ENCODE data around the gene KRTAP10-7. TPM values are rescaled to one million over a fixed set of nuclear protein-coding genes. Genes with fewer than 3 reads are reported as not detected.
A peak's percentile ranks its signal among the peaks of the same experiment; 100 is the strongest.

Gene KRTAP10-7
- total RNA-seq, 1 donor from 2014 or later = not detected

GRCh38 chr21:44594406-44594916 lies 5.9 kb upstream of the KRTAP10-7 start:
- Histone ChIP-seq H3K9ac (ENCODE audit: low read length) (no peak overlapping the region), H3K4me2 (ENCODE audit: low read length) (no peak overlapping the region), H3K4me3 (ENCODE audit: insufficient read depth, low read depth, low read length) (no peak overlapping the region), H3K27me3 (ENCODE audit: insufficient read depth, low read length) (no peaks in the 10 kb centered on the region), H4K20me1 (ENCODE audit: insufficient read depth, low read length) (no peaks in the 10 kb centered on the region), H3K9me3 (ENCODE audit: insufficient read depth, low read depth, low read length) (peaks cover 7% of the 10 kb centered on the region), H3K4me1 (ENCODE audit: insufficient read depth, low read length) (no peaks in the 10 kb centered on the region), H3K27ac (ENCODE audit: low read depth, low read length) (no peak overlapping the region), H3K79me2 (ENCODE audit: insufficient read depth, low read length) (no peaks in the 10 kb centered on the region), H3K36me3 (ENCODE audit: insufficient read depth, low read length) (no peaks in the 10 kb centered on the region), H2AFZ (ENCODE audit: low read depth, low read length) (no peak overlapping the region)
- no peak for TF ChIP-seq CTCF (IDR thresholded peaks at IDR 0.05; ENCODE audit: insufficient read depth, low read depth, low read length)
- no peak for TF ChIP-seq EZH2 (IDR thresholded peaks at IDR 0.05; ENCODE audit: insufficient read depth, low read length)
- no peak overlapping the region for H3K27ac Mint-ChIP-seq (ENCODE audit: unreplicated experiment)
- H3K4me3 Mint-ChIP-seq (ENCODE audit: unreplicated experiment) = no peak overlapping the region
- H3K36me3 Mint-ChIP-seq (ENCODE audit: low read depth, unreplicated experiment) = peaks cover 1% of the 10 kb centered on the region
- no peak for DNase-seq (ENCODE audit: low read depth)
- no peak for FAIRE-seq
- peaks cover 24% of the 10 kb centered on the region for H3K27me3 Mint-ChIP-seq (ENCODE audit: low read depth, unreplicated experiment)
- H3K4me1 Mint-ChIP-seq (ENCODE audit: low read depth, unreplicated experiment) = peaks cover 2% of the 10 kb centered on the region
- peaks cover 15% of the 10 kb centered on the region for H3K9me3 Mint-ChIP-seq (ENCODE audit: unreplicated experiment)

- no peak overlapping the region for H3K4me3 ChIP-seq (ENCODE audit: insufficient read depth, low read depth, low read length)
- H3K4me2 ChIP-seq (ENCODE audit: low read length) = no peak overlapping the region
- TF ChIP-seq EZH2 (IDR thresholded peaks at IDR 0.05; ENCODE audit: insufficient read depth, low read length) (no peak), CTCF (IDR thresholded peaks at IDR 0.05; ENCODE audit: insufficient read depth, low read depth, low read length) (no peak)
- Mint-ChIP-seq H3K36me3 (ENCODE audit: low read depth, unreplicated experiment) (peaks cover 3% of the 10 kb centered on the region), H3K9me3 (ENCODE audit: unreplicated experiment) (peaks cover 18% of the 10 kb centered on the region), H3K27me3 (ENCODE audit: low read depth, unreplicated experiment) (peaks cover 23% of the 10 kb centered on the region), H3K27ac (ENCODE audit: unreplicated experiment) (no peak overlapping the region), H3K4me3 (ENCODE audit: unreplicated experiment) (no peak overlapping the region), H3K4me1 (ENCODE audit: low read depth, unreplicated experiment) (peaks cover 2% of the 10 kb centered on the region)
- no peak for FAIRE-seq
- no peaks in the 10 kb centered on the region for H3K4me1 ChIP-seq (ENCODE audit: insufficient read depth, low read length)
- H3K36me3 ChIP-seq (ENCODE audit: insufficient read depth, low read length) = no peaks in the 10 kb centered on the region
- no peak overlapping the region for H3K27ac ChIP-seq (ENCODE audit: low read depth, low read length)
- DNase-seq (ENCODE audit: low read depth) = no peak
- H3K79me2 ChIP-seq (ENCODE audit: insufficient read depth, low read length) = no peaks in the 10 kb centered on the region
- no peaks in the 10 kb centered on the region for H3K27me3 ChIP-seq (ENCODE audit: insufficient read depth, low read length)
- peaks cover 7% of the 10 kb centered on the region for H3K9me3 ChIP-seq (ENCODE audit: insufficient read depth, low read depth, low read length)
- no peak overlapping the region for H2AFZ ChIP-seq (ENCODE audit: low read depth, low read length)
- H3K9ac ChIP-seq (ENCODE audit: low read length) = no peak overlapping the region
- H4K20me1 ChIP-seq (ENCODE audit: insufficient read depth, low read length) = no peaks in the 10 kb centered on the region
These were observed 4.9 kb upstream of the KRTAP10-7 start for GRCh38 chr21:44595524-44595923.

- Histone ChIP-seq H3K36me3 (ENCODE audit: insufficient read depth, low read length) (no peaks in the 10 kb centered on the region), H3K4me1 (ENCODE audit: insufficient read depth, low read length) (no peaks in the 10 kb centered on the region), H3K79me2 (ENCODE audit: insufficient read depth, low read length) (no peaks in the 10 kb centered on the region), H3K4me2 (ENCODE audit: low read length) (no peak overlapping the region), H3K27ac (ENCODE audit: low read depth, low read length) (no peak overlapping the region), H3K27me3 (ENCODE audit: insufficient read depth, low read length) (no peaks in the 10 kb centered on the region), H3K9me3 (ENCODE audit: insufficient read depth, low read depth, low read length) (peaks cover 7% of the 10 kb centered on the region), H3K9ac (ENCODE audit: low read length) (no peak overlapping the region), H4K20me1 (ENCODE audit: insufficient read depth, low read length) (no peaks in the 10 kb centered on the region), H3K4me3 (ENCODE audit: insufficient read depth, low read depth, low read length) (no peak overlapping the region), H2AFZ (ENCODE audit: low read depth, low read length) (no peak overlapping the region)
- H3K27ac Mint-ChIP-seq (ENCODE audit: unreplicated experiment) = no peak overlapping the region
- peaks cover 2% of the 10 kb centered on the region for H3K4me1 Mint-ChIP-seq (ENCODE audit: low read depth, unreplicated experiment)
- H3K4me3 Mint-ChIP-seq (ENCODE audit: unreplicated experiment) = no peak overlapping the region
- H3K9me3 Mint-ChIP-seq (ENCODE audit: unreplicated experiment) = peaks cover 18% of the 10 kb centered on the region
- FAIRE-seq = no peak
- H3K27me3 Mint-ChIP-seq (ENCODE audit: low read depth, unreplicated experiment) = peaks cover 25% of the 10 kb centered on the region
- TF ChIP-seq CTCF (IDR thresholded peaks at IDR 0.05; ENCODE audit: insufficient read depth, low read depth, low read length) (no peak), EZH2 (IDR thresholded peaks at IDR 0.05; ENCODE audit: insufficient read depth, low read length) (no peak)
- peaks cover 3% of the 10 kb centered on the region for H3K36me3 Mint-ChIP-seq (ENCODE audit: low read depth, unreplicated experiment)
- DNase-seq (ENCODE audit: low read depth) = peak; percentile 10
These were observed 4.2 kb upstream of the KRTAP10-7 start for GRCh38 chr21:44596068-44596725.

Data from astrocyte (in vitro differentiated cells and primary cell).